GM12878 (cell line): ENCODE results near the gene PTPRM. TPM values are rescaled to one million over a fixed set of nuclear protein-coding genes. Genes with fewer than 3 reads are reported as not detected.

Source experiments
- ATAC-seq: fragments of 200-7000 bp; cut with Tn5 transposase; 3 replicates; pipeline ENCODE4 v1.9.1; 2020; ENCODE audit warnings: mild to moderate bottlenecking, moderate library complexity
- BruUV-seq: library from RNA; stranded (reverse); fragments of 400-500 nt; replicated peaks from 2 replicates; lab custom pipeline; 2021; lab: Mats Ljungman, UMichigan
- CTCF ChIA-PET: fragments of 300-600 bp; sonication (Branson Sonifier 250); formaldehyde crosslinking; extraction: SDS; loops from one replicate; lab custom pipeline; 2021; ENCODE audit warnings: inconsistent platforms; lab: Yijun Ruan, JAX
- POLR2A ChIA-PET: fragments of 350-600 bp; formaldehyde crosslinking; extraction: SDS; loops from one replicate; lab custom pipeline; 2021; ENCODE audit warnings: inconsistent platforms; lab: Charles Lee
- RAD21 ChIA-PET: fragments of 300-600 bp; sonication (Branson Sonifier 250); formaldehyde crosslinking; loops from one replicate; lab custom pipeline; 2023; ENCODE audit warnings: antibody characterized with exemption; ENCODE audit not compliant: unreplicated experiment; lab: Charles Lee
- SMC1A ChIA-PET: fragments of 300-600 bp; sonication (Branson Sonifier 250); formaldehyde crosslinking; loops from one replicate; lab custom pipeline; 2023; ENCODE audit not compliant: unreplicated experiment, uncharacterized antibody; lab: Charles Lee
- DNase-seq: peaks from one replicate; pipeline ENCODE4 v3.0.0-alpha.2; 2011; ENCODE audit warnings: low read depth, low spot score
- FAIRE-seq: peaks from 3 replicates; lab custom pipeline; 2011; peaks lifted over from hg19 to GRCh38; lab: Jason Lieb, UNC
- H2AFZ ChIP-seq: 2 replicates; pipeline ENCODE4 v1.6.0; 2011; ENCODE audit warnings: low read depth, low read length, control low read depth; ENCODE audit not compliant: control insufficient read depth
- H3K27ac ChIP-seq: 2 replicates; pipeline ENCODE4 v1.5.1; 2011; ENCODE audit warnings: control low read depth; ENCODE audit not compliant: control insufficient read depth, insufficient read depth
- H3K27me3 ChIP-seq, 2 experiments: replicated peaks in 1 of 2; 2 replicates each; pipeline versions ENCODE4 v1.6.0 to v1.6.1; 2011; ENCODE audit warnings: low read length in 1 of 2; ENCODE audit not compliant: control insufficient read depth in 2 of 2, insufficient read depth in 2 of 2
- H3K36me3 ChIP-seq, 2 experiments: 2 replicates each; pipeline ENCODE4 v1.5.1; 2011; ENCODE audit warnings: low read length in 1 of 2; ENCODE audit not compliant: control insufficient read depth in 2 of 2, insufficient read depth in 2 of 2
- H3K4me1 ChIP-seq: 2 replicates; pipeline ENCODE4 v1.6.1; 2011; ENCODE audit warnings: mild to moderate bottlenecking, low read length, moderate library complexity, mixed read lengths; ENCODE audit not compliant: control insufficient read depth, insufficient read depth
- H3K4me2 ChIP-seq: 2 replicates; pipeline ENCODE4 v1.6.0; 2011; ENCODE audit warnings: control low read depth; ENCODE audit not compliant: control insufficient read depth, insufficient read depth
- H3K4me3 ChIP-seq: fragments of 200-600 bp; sonication (generic); 2 replicates; pipeline ENCODE4 v1.5.1; 2016
- H3K79me2 ChIP-seq: 2 replicates; pipeline ENCODE4 v1.6.0; 2011; ENCODE audit warnings: low read length; ENCODE audit not compliant: control insufficient read depth, insufficient read depth
- H3K9ac ChIP-seq: 2 replicates; pipeline ENCODE4 v1.8.0; 2011; ENCODE audit warnings: low read length, control low read depth, mixed read lengths; ENCODE audit not compliant: control insufficient read depth, insufficient read depth
- H3K9me3 ChIP-seq: replicated peaks from 3 replicates; pipeline ENCODE4 v1.5.1; 2011; ENCODE audit warnings: mild to moderate bottlenecking, low read length; ENCODE audit not compliant: control insufficient read depth, insufficient read depth
- H4K20me1 ChIP-seq: 2 replicates; pipeline ENCODE4 v1.6.0; 2011; ENCODE audit not compliant: control insufficient read depth, insufficient read depth
- ATF3 ChIP-seq: IDR thresholded peaks from 2 replicates; pipeline ENCODE4 v1.6.1; 2011; ENCODE audit warnings: low read depth, mild to moderate bottlenecking, low read length, moderate library complexity, borderline replicate concordance; ENCODE audit errors: extremely low read depth
- ATF7 ChIP-seq: fragments of 450-650 bp; IDR thresholded peaks from 2 replicates; pipeline ENCODE4 v1.6.1; 2016; ENCODE audit warnings: low read depth, mild to moderate bottlenecking
- CHD1 ChIP-seq: IDR thresholded peaks from 2 replicates; pipeline ENCODE4 v1.6.1; 2012; ENCODE audit warnings: low read depth, low read length, improper control_type of control experiment
- CHD4 ChIP-seq: fragments of 200-600 bp; sonication (generic); IDR thresholded peaks from 2 replicates; pipeline ENCODE4 v1.6.1; 2016; ENCODE audit warnings: mild to moderate bottlenecking
- KLF5 ChIP-seq: fragments of 450-650 bp; IDR thresholded peaks from 2 replicates; pipeline ENCODE4 v1.6.1; 2014; ENCODE audit warnings: mild to moderate bottlenecking; ENCODE audit not compliant: partially characterized antibody
- MTA2 ChIP-seq: fragments of 450-650 bp; IDR thresholded peaks from 2 replicates; pipeline ENCODE4 v1.6.1; 2016; ENCODE audit warnings: low read depth, mild to moderate bottlenecking, moderate library complexity
- PKNOX1 ChIP-seq: fragments of 450-650 bp; IDR thresholded peaks from 2 replicates; pipeline ENCODE4 v1.6.1; 2016; ENCODE audit warnings: mild to moderate bottlenecking
- TCF3 ChIP-seq: IDR thresholded peaks from 2 replicates; pipeline ENCODE4 v1.6.1; 2012; ENCODE audit warnings: low read depth, mild to moderate bottlenecking, low read length, borderline replicate concordance; ENCODE audit not compliant: insufficient read depth
- TCF7 ChIP-seq: IDR thresholded peaks from 2 replicates; pipeline ENCODE4 v1.6.1; 2014; ENCODE audit warnings: antibody characterized with exemption, borderline replicate concordance
- USF2 ChIP-seq: IDR thresholded peaks from 2 replicates; pipeline ENCODE4 v1.6.1; 2011; ENCODE audit warnings: low read depth, low read length, improper control_type of control experiment, borderline replicate concordance
- ZBTB11 ChIP-seq: fragments of 450-650 bp; formaldehyde crosslinking; IDR thresholded peaks from 2 replicates; pipeline ENCODE4 v1.5.0; 2022; ENCODE audit warnings: mild to moderate bottlenecking, missing genetic modification characterization
- WGBS: methylation state at CpG from one replicate; pipeline ENCODE4 v1.1.6; 2016; ENCODE audit warnings: low lambda C conversion rate; ENCODE audit not compliant: insufficient replicate concordance, insufficient coverage; ENCODE audit errors: missing lambda C conversion rate; 5-methylcytosine and 5-hydroxymethylcytosine counted together
- in situ Hi-C: fragments of 300-500 bp; cut with MboI; formaldehyde crosslinking; loops from 9 replicates; pipeline ENCODE4 v1.14.3; 2018; ENCODE audit warnings: mixed read lengths
- intact Hi-C: fragments of 100-400 bp; cut with micrococcal nuclease; formaldehyde crosslinking; loops from one replicate; pipeline ENCODE4 v1.14.2; 2022; ENCODE audit not compliant: unreplicated experiment
- polyA plus RNA-seq, 11 experiments: library from polyadenylated mRNA; depleted of rRNA in 4 of 11; unstranded in 6 of 11; stranded (reverse) in 5 of 11; fragments of >200 nt; fragmentation: Nextera tagmentation in 4 of 11; fragmentation: Illumina TruSeq in 1 of 11; extraction: Ambion mirVana in 4 of 11; extraction: Trizol in 1 of 11; gene quantifications; 1 replicate in 1 of 11; 2 replicates in 10 of 11; pipeline versions ENCODE4 v1.2.1 to v1.2.3, GENCODE V29; 2011 to 2016; ENCODE audit warnings: inconsistent platforms in 2 of 11, missing spikeins in 2 of 11, low read depth in 1 of 11
- total RNA-seq, 4 experiments: library from RNA; depleted of rRNA in 3 of 4; stranded (reverse); fragments of >200 nt in 3 of 4; fragmentation: Illumina TruSeq in 1 of 4; extraction: Trizol in 1 of 4; gene quantifications; 2 replicates each; pipeline versions ENCODE4 v1.2.1 to v1.2.3, GENCODE V29; 2013 to 2021

PTPRM gene
- total and polyA plus RNA-seq, 10 of the 15 experiments (the other 5 are each of a cell fraction or from before 2014, with no cell fraction given) = 0.07 to 22.6 (median 0.60) TPM

- Histone ChIP-seq H3K9ac (no peak overlapping the region), H3K4me3 (no peak overlapping the region), H3K36me3 (no peaks in the 10 kb centered on the region), H3K79me2 (no peaks in the 10 kb centered on the region), H4K20me1 (no peaks in the 10 kb centered on the region), H3K9me3 (no peaks in the 10 kb centered on the region), H3K27ac (no peak overlapping the region), H3K4me2 (no peak overlapping the region), H3K27me3 (no peaks in the 10 kb centered on the region), H3K4me1 (no peaks in the 10 kb centered on the region), H2AFZ (no peak overlapping the region)
- SMC1A ChIA-PET = no interaction called here
- WGBS = 0% methylated on average over 2 of the region's 2 CpGs
- in situ Hi-C loops = no loop called here
- ATAC-seq (no peak), DNase-seq (no peak), FAIRE-seq (no peak)
- no TSS peak for BruUV-seq
- no peak for TF ChIP-seq CHD1
- no peak for TF ChIP-seq ATF3
- TF ChIP-seq TCF7 = no peak
- TF ChIP-seq USF2 = no peak
- no peak for TF ChIP-seq TCF3
- TF ChIP-seq CHD4 = no peak
- TF ChIP-seq KLF5 = no peak
- no peak for TF ChIP-seq ATF7
- no peak for TF ChIP-seq ZBTB11
- no peak for TF ChIP-seq PKNOX1
- TF ChIP-seq MTA2 = no peak
- TF ChIP-seq, all 136 proteins: peak for 0
- RAD21 ChIA-PET = no interaction called here
- POLR2A ChIA-PET = no interaction called here
- CTCF ChIA-PET = no interaction called here
- intact Hi-C loops = no loop called here
Observed at GRCh38 chr18:8049147-8049546, 482.0 kb downstream of the PTPRM start.
